ENCODE results near the gene FMO1. TPM values are rescaled to one million over a fixed set of nuclear protein-coding genes. Genes with fewer than 3 reads are reported as not detected.
A peak's percentile ranks its signal among the peaks of the same experiment; 100 is the strongest.

FMO1 gene
- total RNA-seq, 1 experiment from 2014 or later = not detected

DNA sequence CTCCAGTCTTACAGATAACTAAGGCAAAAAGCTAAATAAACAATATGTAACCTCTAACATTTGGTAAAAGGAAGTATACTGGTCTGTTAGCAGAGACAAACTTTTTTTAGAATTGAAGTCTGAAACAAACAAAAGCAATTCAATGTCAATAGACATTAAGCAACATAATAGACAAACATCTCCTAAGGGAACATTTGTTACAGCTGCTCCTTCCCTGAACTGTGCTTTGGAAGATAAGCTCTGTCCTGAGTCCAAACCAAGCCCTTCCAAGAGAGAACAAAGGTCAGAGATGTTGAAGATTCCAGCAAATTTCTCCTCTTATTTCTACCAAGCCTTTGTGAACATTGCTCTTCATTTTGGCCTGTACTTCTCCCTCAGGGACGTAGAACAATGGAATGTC is 37.9 kb upstream of the FMO1 start:
- Histone ChIP-seq H3K23me2 (ENCODE audit: insufficient read length, low read depth, low read length, poor library complexity, severe bottlenecking) (no peaks in the 10 kb centered on the region), H2BK15ac (ENCODE audit: low read depth, low read length) (no peak overlapping the region), H3K27me3 (ENCODE audit: insufficient read depth, low read length) (no peaks in the 10 kb centered on the region), H3K4ac (ENCODE audit: low read depth, low read length) (no peak overlapping the region), H2AFZ (ENCODE audit: low read length) (no peak overlapping the region), H4K5ac (ENCODE audit: insufficient read length, low read depth, low read length) (no peak overlapping the region), H3K4me1 (ENCODE audit: insufficient read depth, low read length) (no peaks in the 10 kb centered on the region), H2BK120ac (ENCODE audit: low read depth, low read length, poor library complexity, severe bottlenecking) (no peak overlapping the region), H3K23ac (ENCODE audit: insufficient read length, low read depth, low read length) (no peak overlapping the region), H3K9ac (ENCODE audit: extremely low read depth, insufficient read length, low read length) (peak overlapping the region; percentile 50), H2BK20ac (ENCODE audit: low read depth, low read length, poor library complexity, severe bottlenecking) (no peak overlapping the region), H4K20me1 (ENCODE audit: control insufficient read depth, insufficient read depth, insufficient read length) (no peaks in the 10 kb centered on the region), H3K79me1 (ENCODE audit: insufficient read depth, low read depth, low read length, poor library complexity, severe bottlenecking) (no peaks in the 10 kb centered on the region), H3K14ac (ENCODE audit: insufficient read depth, low read length) (no peak overlapping the region), H2BK12ac (ENCODE audit: insufficient read length, low read depth, low read length) (no peak overlapping the region), H3K18ac (ENCODE audit: insufficient read length, low read depth, low read length) (no peak overlapping the region), H4K8ac (replicated peaks; ENCODE audit: insufficient read length, low read depth, low read length) (no peak overlapping the region), H2BK5ac (ENCODE audit: insufficient read length, low read length) (no peak overlapping the region), H3T11ph (ENCODE audit: low read length) (no peak overlapping the region), H3K4me2 (ENCODE audit: insufficient read depth, insufficient read length, low read length) (no peak overlapping the region), H3K56ac (ENCODE audit: insufficient read length, low read depth, low read length) (no peak overlapping the region), H3K27ac (ENCODE audit: insufficient read length, low read depth, low read length) (no peak overlapping the region), H2AK5ac (ENCODE audit: insufficient read length, low read length) (no peak overlapping the region), H4K91ac (ENCODE audit: insufficient read length, low read depth, low read length) (no peak overlapping the region), H3K9me3 (ENCODE audit: control insufficient read depth, low read depth, low read length) (no peaks in the 10 kb centered on the region), H3K79me2 (ENCODE audit: insufficient read depth, low read length) (no peaks in the 10 kb centered on the region)
- no peaks in the 10 kb centered on the region; a peak in 1 of 7 replicates for H3K36me3 Mint-ChIP-seq (ENCODE audit: insufficient read depth in 1 of 3, low read depth in 3 of 3)
- H3K27me3 Mint-ChIP-seq (ENCODE audit: low read depth) = no peaks in the 10 kb centered on the region; the same call in 1 of the 2 replicates
- H3K27ac Mint-ChIP-seq = no peak overlapping the region; a peak in 1 of 7 replicates
- TF ChIP-seq, protein P1, sequence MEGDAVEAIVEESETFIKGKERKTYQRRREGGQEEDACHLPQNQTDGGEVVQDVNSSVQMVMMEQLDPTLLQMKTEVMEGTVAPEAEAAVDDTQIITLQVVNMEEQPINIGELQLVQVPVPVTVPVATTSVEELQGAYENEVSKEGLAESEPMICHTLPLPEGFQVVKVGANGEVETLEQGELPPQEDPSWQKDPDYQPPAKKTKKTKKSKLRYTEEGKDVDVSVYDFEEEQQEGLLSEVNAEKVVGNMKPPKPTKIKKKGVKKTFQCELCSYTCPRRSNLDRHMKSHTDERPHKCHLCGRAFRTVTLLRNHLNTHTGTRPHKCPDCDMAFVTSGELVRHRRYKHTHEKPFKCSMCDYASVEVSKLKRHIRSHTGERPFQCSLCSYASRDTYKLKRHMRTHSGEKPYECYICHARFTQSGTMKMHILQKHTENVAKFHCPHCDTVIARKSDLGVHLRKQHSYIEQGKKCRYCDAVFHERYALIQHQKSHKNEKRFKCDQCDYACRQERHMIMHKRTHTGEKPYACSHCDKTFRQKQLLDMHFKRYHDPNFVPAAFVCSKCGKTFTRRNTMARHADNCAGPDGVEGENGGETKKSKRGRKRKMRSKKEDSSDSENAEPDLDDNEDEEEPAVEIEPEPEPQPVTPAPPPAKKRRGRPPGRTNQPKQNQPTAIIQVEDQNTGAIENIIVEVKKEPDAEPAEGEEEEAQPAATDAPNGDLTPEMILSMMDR (conservative IDR thresholded peaks at IDR 0.05) = no peak
- WGBS (ENCODE audit: extremely low coverage, insufficient read length, low lambda C conversion rate) = no CpG with 5 or more reads among the region's 1 CpG
- DNase-seq = no peak
- no peak overlapping the region for H3K4me3 Mint-ChIP-seq
- H3K4me1 Mint-ChIP-seq = peaks cover 38 to 43% of the 10 kb centered on the region in 2 experiments
- no peaks in the 10 kb centered on the region; a peak in 1 of 5 replicates for H3K9me3 Mint-ChIP-seq

Measured in H9 (cell line).